HEK293 (cell line): ENCODE data around the gene BDKRB1.

Experiments used
- CTCF ChIP-seq: fragments of 450-650 bp; formaldehyde crosslinking; IDR thresholded peaks from 2 replicates; pipeline ENCODE4 v1.5.1; 2016; ENCODE audit warnings: missing biosample characterization, missing genetic modification characterization
- PBX3 ChIP-seq: sonication (generic); formaldehyde crosslinking; IDR thresholded peaks from 2 replicates; pipeline ENCODE4 v1.8.1; 2022; ENCODE audit warnings: mild to moderate bottlenecking, moderate library complexity, missing genetic modification reagents
- RBAK ChIP-seq: fragments of 450-650 bp; formaldehyde crosslinking; IDR thresholded peaks from 2 replicates; pipeline ENCODE4 v1.5.1; 2016; ENCODE audit warnings: missing biosample characterization, missing genetic modification characterization
- TCF7L2 ChIP-seq: IDR thresholded peaks from 2 replicates; pipeline ENCODE4 v1.6.1; 2011; ENCODE audit warnings: low read depth, mild to moderate bottlenecking, inconsistent platforms, low read length, moderate library complexity, borderline replicate concordance
- ZBTB7A ChIP-seq: fragments of 450-650 bp; formaldehyde crosslinking; IDR thresholded peaks from 2 replicates; pipeline ENCODE4 v1.5.1; 2016; ENCODE audit warnings: low read depth, missing biosample characterization, missing genetic modification characterization
- ZNF23 ChIP-seq: fragments of 450-650 bp; formaldehyde crosslinking; IDR thresholded peaks from 2 replicates; pipeline ENCODE4 v1.5.1; 2016; ENCODE audit warnings: missing biosample characterization, missing genetic modification characterization, borderline replicate concordance
- ZNF274 ChIP-seq, 2 experiments: fragments of 200-500 bp in 1 of 2; fragments of 450-650 bp in 1 of 2; sonication (Bioruptor generic) in 1 of 2; formaldehyde crosslinking in 1 of 2; IDR thresholded peaks; 2 replicates each; pipeline versions ENCODE4 v1.5.1 to v1.6.1; 2014 to 2016; ENCODE audit warnings: borderline replicate concordance in 1 of 2, inconsistent platforms in 1 of 2, low read length in 1 of 2, missing biosample characterization in 1 of 2, missing genetic modification characterization in 1 of 2
- ZXDB ChIP-seq: fragments of 450-650 bp; formaldehyde crosslinking; IDR thresholded peaks from 2 replicates; pipeline ENCODE4 v1.5.1; 2016; ENCODE audit warnings: missing biosample characterization, missing genetic modification characterization

- TF ChIP-seq CTCF (tag by site-specific recombination), result no peak
- TF ChIP-seq PBX3 (CRISPR knock-in tag), result no peak
- TF ChIP-seq ZXDB, result no peak
- no peak for TF ChIP-seq ZNF23 (tag by site-specific recombination)
- no peak for TF ChIP-seq ZNF274 (IDR thresholded peaks at IDR 0.05; ENCODE audit: low read length)
- no peak for TF ChIP-seq ZNF274 (tag by site-specific recombination; IDR thresholded peaks at IDR 0.05; ENCODE audit: borderline replicate concordance)
- TF ChIP-seq TCF7L2, result no peak
- no peak for TF ChIP-seq ZBTB7A (tag by site-specific recombination)
- TF ChIP-seq RBAK (tag by site-specific recombination), result no peak
These were observed 48.0 kb downstream of the BDKRB1 start for GRCh38 chr14:96303981-96304380.
